KOPT-K1 (cell line): ENCODE results near the gene SMARCA4.
"Not testable (repeated sequence)": the region's sequence is repeated elsewhere in the genome, so short reads cannot be mapped to it uniquely, and the experiment has no call there.

Experiments
- H3K27ac ChIP-seq: fragments of 200-600 bp; sonication (generic); 2 replicates; pipeline ENCODE4 v1.5.1; 2016; ENCODE audit warnings: antibody characterized with exemption, mild to moderate bottlenecking, low read depth, low read length; ENCODE audit not compliant: poor library complexity, severe bottlenecking
- H3K36me3 ChIP-seq: fragments of 200-600 bp; sonication (generic); 2 replicates; pipeline ENCODE4 v1.5.1; 2017; ENCODE audit warnings: antibody characterized with exemption, mild to moderate bottlenecking, low read length, moderate library complexity; ENCODE audit not compliant: insufficient read depth
- H3K9me3 ChIP-seq: fragments of 200-600 bp; sonication (generic); 2 replicates; pipeline ENCODE4 v1.5.1; 2017; ENCODE audit warnings: antibody characterized with exemption, low read length, mild to moderate bottlenecking; ENCODE audit not compliant: insufficient read depth, poor library complexity, severe bottlenecking

SMARCA4 gene

DNA sequence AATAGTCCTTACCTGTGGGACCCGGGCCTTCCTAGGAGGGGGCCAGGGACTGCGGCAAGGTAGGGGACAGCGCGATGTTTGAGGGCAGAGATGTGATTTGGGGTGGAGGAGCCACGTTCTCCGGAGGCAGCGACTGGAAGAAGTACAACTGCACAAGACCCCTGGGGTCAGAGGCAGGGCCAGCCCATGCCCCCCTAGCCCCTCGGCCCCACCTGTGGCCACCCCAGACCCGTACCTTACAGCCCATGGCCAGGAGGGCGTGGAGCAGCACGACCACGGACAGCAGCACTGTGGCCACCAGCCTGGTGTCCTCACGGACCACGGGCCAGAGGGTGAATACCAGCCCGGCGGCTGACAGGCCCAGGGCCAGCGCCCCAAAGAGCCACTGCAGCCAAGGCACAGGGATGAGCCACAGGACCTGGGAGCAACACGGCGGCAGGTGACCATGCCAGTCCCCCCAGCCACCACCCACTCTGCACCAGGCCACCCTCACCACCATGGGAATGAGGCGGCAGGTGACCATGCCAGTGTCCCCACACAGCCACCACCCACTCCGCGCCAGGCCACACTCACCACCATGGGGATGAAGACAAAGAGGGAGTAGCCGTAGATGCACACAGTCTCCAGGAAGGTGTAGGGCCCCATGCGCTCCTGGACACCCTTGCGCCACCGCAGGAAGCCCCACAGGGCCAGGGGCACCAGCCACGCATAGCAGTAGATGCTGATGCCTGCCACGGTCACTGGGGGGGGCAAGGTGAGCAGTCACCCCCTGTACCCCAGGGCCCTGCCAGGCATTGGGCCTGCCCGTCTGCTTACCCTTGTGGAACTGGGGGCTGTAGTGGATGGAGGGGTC, 37.3 kb upstream of the SMARCA4 start:
- Histone ChIP-seq H3K36me3 (peaks cover 65% of the 10 kb centered on the region), H3K9me3 (no peaks in the 10 kb centered on the region), H3K27ac (no peak overlapping the region)

DNA sequence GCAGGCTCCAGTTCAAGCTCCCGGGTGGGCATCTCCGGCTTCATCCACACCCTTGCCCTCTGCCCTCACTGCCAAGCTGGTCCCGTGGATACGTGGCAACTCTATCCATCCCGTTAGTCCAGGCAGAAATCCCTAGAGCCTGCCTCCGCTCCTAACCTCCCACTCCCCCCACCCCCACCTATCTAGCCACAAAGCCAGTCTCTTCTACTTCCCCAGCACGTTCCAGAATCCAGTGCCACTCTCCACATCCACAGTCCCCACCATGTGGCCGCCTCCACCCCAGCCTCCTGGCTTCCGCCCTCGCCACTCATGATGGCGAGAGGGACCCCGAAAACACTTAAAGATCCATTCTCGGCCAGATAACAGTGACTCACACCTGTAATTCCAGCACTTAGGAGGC, 36.2 kb upstream of the SMARCA4 start:
- no peak overlapping the region for H3K27ac ChIP-seq
- H3K36me3 ChIP-seq, result peaks cover 54% of the 10 kb centered on the region
- no peaks in the 10 kb centered on the region for H3K9me3 ChIP-seq

DNA sequence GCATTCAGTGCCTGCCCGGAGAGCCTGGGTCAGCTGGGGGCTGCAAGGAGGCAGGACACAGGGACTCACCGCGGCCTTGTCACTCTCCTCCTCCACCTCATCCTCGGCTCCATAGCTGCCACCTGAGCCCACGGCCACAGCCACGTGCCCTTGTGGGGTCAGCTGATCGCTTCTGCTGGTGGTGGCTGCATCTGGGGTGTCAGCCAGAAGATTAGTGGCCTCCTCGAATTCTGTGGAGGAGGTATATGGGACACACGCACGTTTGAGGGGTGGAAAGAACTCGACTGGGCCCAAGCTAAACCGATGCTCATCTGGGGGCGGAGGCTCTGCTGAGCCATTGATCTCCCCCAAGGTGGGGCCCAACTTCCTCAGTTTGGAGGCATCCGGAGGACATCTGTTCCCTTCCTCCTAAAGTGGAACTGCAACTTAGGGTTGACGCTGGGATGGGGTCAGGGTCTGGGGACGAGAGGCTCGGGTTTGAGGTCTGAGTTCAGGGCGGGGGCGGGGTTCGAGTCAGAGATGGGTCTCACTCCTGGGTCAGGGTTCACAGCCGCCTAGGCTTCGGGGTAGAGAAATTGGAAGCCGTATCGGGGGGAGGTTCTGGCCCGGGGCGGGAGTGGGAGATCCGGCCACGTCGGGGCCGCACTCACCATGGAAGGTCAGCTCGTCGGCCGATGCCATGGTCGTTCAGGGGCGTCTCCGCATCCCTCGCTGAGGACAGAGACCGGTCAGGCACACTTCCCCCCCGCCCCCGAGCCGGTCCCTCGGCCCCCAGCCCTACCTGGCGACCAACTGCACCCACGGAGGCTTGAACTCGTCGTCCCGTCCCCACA, 32.9 kb upstream of the SMARCA4 start:
- peak overlapping the region; percentile 67 for H3K27ac ChIP-seq
- H3K9me3 ChIP-seq, result no peaks in the 10 kb centered on the region
- H3K36me3 ChIP-seq, result peaks cover 40% of the 10 kb centered on the region

DNA sequence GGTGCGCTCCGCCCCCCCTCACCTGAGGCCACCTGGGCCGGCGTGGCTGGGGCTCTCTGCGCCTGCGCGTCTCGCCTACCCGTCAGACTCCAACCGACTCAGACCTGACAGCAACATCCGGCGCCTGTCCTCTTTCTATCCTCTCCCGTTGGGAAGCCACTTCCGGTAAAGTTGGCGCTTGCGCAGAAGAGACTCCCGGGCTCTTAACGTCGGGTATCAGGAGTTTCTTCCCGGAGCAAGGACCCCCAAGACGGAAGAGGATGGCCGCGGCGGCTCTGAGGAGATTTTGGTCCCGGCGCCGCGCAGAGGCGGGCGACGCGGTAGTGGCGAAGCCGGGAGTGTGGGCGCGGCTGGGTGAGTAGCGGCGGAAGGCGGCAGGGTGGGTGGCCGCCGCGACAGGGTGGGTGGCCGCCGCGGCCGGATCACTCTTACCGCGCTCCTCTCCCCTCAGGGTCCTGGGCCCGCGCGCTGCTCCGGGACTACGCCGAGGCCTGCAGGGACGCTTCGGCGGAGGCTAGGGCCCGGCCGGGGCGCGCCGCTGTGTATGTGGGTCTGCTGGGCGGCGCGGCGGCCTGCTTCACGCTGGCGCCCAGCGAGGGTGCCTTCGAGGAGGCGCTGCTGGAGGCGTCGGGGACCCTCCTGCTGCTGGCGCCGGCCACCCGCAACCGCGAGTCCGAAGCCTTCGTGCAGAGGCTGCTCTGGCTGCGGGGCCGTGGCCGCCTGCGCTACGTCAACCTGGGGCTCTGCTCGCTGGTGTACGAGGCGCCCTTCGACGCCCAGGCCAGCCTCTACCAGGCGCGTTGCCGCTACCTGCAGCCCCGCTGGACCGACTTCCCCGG, 32.0 kb upstream of the SMARCA4 start, which contains the start of the genes TIMM29 and YIPF2:
Gene TIMM29 (plus strand): TSS at position 249 of the 839 bp plus-strand sequence. CDS start 12 bp downstream, at position 261.
Gene YIPF2 (minus strand): TSS at position 77 of the 839 bp plus-strand sequence. CDS start 229 bp downstream, outside the sequence.
- no peaks in the 10 kb centered on the region for H3K9me3 ChIP-seq
- H3K27ac ChIP-seq, result peak within 1 kb of the TSS; percentile 67
- H3K36me3 ChIP-seq, result peaks cover 39% of the 10 kb centered on the region

DNA sequence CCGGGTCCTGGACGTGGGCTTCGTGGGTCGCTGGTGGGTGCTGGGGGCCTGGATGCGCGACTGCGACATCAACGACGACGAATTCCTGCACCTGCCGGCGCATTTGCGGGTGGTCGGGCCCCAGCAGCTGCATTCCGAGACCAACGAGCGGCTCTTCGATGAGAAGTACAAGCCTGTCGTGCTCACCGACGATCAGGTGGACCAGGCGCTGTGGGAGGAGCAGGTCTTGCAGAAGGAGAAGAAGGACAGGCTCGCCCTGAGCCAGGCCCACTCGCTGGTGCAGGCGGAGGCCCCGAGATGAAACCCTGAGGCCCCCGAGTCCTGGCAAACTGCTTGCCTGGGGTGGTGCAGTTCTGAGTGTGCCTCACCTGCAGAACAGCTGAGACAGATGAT, 31.4 kb upstream of the SMARCA4 start:
- peaks cover 33% of the 10 kb centered on the region for H3K36me3 ChIP-seq
- no peaks in the 10 kb centered on the region for H3K9me3 ChIP-seq
- H3K27ac ChIP-seq, result peak overlapping the region; percentile 67

DNA sequence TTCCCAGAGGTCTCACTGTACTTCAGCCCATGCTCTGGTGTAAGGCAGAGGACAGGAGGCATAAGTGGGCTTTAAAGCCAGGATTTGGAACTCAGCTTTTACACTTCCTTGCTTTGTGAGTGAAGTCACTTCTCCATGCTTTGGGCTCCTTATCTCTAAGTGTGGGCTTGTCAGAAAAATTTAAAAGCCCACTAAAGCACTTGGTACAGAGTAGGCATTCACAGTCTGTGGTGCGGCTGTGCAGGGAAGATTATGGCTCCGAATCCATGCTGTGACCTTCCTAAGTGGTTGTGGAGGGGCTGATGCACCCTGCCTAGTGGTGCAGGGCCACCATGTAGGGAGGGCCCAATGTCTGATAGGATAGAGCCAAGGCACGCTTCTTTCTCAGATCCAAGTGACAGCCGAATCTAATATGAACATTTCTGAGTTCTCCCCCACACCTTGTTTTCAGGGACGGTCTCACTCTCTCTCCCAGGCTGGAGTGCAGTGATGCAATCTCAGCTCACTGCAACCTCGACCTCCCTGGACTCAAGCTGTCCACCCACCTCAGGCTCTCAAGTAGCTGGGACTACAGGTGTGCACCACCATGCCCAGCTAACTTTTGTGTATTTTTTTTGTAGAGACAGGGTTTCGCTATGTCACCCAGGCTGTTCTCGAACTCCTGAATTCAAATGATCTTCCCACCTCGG, 25.3 kb upstream of the SMARCA4 start:
- no peak overlapping the region for H3K27ac ChIP-seq
- peaks cover 19% of the 10 kb centered on the region for H3K36me3 ChIP-seq
- no peaks in the 10 kb centered on the region for H3K9me3 ChIP-seq

DNA sequence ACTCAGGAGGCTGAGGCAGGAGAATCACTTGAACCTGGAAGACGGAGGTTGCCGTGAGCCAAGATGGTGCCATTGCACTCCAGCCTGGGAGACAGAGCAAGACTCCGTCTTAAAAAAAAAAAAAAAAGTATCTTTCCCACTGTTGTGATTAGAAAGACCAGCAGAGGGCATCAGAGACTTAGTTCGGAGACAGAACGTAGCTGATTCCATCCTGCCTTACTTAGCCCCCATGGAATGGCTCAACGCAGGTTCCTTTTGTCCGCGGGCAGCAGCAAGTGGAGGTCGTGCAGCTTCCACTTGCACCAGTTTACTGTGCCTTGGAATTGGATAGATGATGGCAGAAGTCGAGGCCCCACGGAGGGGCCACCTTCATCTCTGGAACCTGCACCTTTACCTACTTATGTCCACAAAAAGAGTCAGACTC, 24.2 kb upstream of the SMARCA4 start:
- Histone ChIP-seq H3K27ac (no peak overlapping the region), H3K9me3 (no peaks in the 10 kb centered on the region), H3K36me3 (peaks cover 14% of the 10 kb centered on the region)

DNA sequence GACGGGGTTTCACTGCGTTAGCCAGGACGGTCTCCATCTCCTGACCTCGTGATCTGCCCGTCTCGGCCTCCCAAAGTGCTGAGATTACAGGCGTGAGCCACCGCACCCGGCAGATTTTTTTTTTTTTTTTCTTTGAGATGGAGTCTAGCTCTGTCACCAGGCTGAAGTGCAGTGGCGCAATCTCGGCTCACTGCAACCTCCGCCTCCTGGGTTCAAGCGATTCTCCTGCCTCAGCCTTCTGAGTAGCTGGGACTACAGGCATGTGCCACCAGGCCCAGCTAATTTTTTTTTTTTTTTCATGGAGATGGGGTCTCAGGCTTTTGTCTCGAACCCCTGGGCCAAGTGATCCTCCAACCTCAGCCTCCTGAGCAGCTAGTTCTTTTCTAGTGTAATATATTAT, 19.2 kb upstream of the SMARCA4 start:
- not testable (repeated sequence) for H3K9me3 ChIP-seq, H3K36me3 ChIP-seq, H3K27ac ChIP-seq

DNA sequence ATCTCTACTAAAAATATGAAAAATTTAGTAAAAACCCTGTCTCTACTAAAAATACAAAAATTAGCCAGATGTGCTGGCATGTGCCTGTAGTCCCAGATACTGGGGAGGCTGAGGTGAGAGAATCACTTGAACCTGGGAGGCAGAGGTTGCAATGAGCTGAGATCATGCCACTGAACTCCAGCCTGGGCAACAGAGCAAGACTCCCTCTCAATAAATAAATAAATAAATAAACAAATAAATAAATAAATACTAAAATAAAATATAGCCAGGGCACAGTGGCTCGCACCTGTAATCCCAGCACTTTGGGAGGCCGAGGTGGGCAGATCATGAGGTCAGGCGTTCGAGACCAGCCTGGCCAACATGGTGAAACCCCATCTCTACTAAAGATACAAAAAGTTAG, 17.4 kb upstream of the SMARCA4 start:
- H3K9me3 ChIP-seq, H3K27ac ChIP-seq, H3K36me3 ChIP-seq: not testable (repeated sequence)

DNA sequence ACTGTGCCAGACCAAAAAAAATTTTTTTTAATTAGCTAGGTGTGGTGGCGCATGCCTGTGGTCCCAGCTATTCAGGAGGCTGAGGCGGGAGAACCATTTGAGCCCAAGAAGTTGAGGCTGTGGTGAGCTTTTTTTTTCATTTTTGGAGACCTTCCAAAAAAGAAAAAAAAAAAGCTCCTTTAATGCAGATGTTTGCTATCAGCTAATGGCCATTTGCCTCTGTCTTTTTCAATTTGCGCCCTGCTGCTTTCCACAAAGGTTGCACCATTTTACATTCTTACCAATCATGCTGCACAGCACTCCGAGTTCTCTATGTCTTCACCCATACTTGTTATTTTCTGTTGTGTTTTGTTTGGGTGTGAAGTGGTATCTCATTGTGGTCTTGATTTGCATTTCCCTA, 15.6 kb upstream of the SMARCA4 start:
- H3K36me3 ChIP-seq, result no peaks in the 10 kb centered on the region
- H3K9me3 ChIP-seq, result no peaks in the 10 kb centered on the region
- no peak overlapping the region for H3K27ac ChIP-seq

DNA sequence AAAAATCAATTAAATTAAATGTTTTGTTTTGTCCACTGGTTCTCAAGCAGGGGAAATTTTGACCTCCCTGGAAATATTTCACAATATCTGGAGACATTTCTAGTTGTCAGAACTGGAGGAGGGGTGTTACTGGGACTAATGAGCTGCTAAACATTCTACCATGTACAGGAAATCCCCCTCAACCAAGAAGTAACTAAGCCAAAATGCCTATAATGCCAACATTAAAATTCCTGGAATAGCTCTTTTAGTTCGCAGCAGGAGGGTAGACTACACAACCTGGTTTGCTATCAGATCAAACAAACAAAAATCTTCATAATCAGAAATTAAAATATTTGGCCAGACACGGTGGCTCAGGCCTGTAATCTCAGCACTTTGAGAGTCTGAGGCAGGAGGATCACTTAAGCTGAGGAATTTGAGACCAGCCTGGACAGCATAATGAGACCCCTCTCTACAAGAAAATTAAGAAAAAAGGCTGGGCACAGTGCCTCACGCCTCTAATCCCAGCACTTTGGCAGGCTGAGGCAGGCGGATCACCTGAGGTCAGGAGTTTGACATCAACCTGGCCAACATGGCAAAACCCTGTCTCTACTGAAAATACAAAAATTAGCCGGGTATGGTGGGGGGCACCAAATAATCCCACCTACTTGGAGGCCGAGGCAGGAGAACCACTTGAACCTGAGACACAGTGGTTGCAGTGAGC, 13.7 kb upstream of the SMARCA4 start:
- Histone ChIP-seq H3K27ac (no peak overlapping the region), H3K36me3 (no peaks in the 10 kb centered on the region), H3K9me3 (no peaks in the 10 kb centered on the region)

DNA sequence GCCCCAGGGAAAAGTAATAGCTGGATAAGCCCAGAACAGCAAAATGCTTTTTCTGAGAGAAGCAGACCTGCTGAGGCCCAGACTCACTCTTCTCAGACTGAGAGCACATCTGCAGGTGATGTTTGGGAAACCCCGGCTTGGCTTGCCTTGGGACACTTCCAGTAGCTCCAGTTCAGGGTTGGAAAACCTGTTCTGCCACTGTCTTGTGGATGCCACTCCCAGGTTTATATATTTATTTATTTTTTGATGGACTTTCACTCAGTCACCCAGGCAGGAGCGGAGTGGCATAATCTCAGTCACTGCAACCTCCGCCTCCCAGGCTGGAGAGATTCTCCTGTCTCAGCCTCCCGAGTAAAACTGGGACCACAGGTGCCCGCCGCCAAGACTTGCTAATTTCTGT, 8.0 kb upstream of the SMARCA4 start:
- no peak overlapping the region for H3K27ac ChIP-seq
- no peaks in the 10 kb centered on the region for H3K36me3 ChIP-seq
- no peaks in the 10 kb centered on the region for H3K9me3 ChIP-seq

DNA sequence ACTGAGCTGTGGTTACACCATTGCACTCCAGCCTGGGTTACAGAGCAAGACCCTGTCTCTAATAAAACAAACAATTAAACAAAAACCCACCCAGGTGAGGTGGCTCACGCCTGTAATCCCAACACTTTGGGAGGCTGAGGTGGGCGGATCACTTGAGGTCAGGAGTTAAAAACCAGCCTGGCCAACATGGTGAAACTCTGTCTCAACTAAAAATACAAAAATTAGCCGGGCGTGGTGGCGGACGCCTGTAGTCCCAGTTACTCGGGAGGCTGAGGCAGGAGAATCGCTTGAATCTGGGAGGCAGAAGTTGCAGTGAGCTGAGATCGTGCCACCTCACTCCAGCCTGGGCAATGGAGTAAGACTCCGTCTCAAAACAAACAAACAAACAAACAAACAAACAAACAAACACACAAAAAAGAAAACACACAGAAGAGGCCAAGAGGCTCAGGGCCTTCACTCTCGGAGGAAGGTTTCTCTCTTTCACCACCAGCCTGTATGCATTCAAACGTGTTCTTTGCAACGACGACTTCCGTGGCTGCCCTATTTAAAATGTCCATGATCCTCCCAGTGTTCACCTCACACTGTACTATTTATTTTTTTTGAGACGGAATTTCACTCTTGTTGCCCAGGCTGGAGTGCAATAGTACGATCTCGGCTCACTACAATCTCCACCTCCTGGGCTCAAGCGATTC, 1.4 kb upstream of the SMARCA4 start:
- H3K27ac ChIP-seq, result peak overlapping the region; percentile 95
- H3K36me3 ChIP-seq, H3K9me3 ChIP-seq: not testable (repeated sequence)
